Lower leg skin (tissue), 4 donors: ENCODE measurements around the gene TDRD9. TPM values are rescaled to one million over a fixed set of nuclear protein-coding genes. Genes with fewer than 3 reads are reported as not detected.

Source experiments
- DNase-seq, 2 donors: peaks; one replicate each; pipeline ENCODE4 v3.0.0-alpha.2; 2019; ENCODE audit warnings: low spot score in 2 of 2
- H3K4me3 ChIP-seq: fragments of 200-600 bp; sonication (generic); 2 replicates; pipeline ENCODE4 v1.5.1; 2017; ENCODE audit warnings: mild to moderate bottlenecking, low read depth; ENCODE audit not compliant: poor library complexity, severe bottlenecking
- CTCF ChIP-seq, 3 donors: fragments of 450-650 bp; IDR thresholded peaks; one replicate each; pipeline ENCODE4 v1.5.1; 2016; ENCODE audit warnings: antibody characterized with exemption in 3 of 3, mild to moderate bottlenecking in 3 of 3, moderate library complexity in 2 of 3
- POLR2A ChIP-seq, 2 donors: fragments of 450-650 bp; IDR thresholded peaks; one replicate each; pipeline ENCODE4 v1.6.1; 2016 to 2017; ENCODE audit warnings: antibody characterized with exemption in 2 of 2, mild to moderate bottlenecking in 1 of 2, moderate library complexity in 1 of 2
- WGBS, 2 donors: methylation state at CpG; one replicate each; pipeline ENCODE4 v1.1.5; 2018; 5-methylcytosine and 5-hydroxymethylcytosine counted together
- intact Hi-C: fragments of 100-400 bp; cut with DNase I; formaldehyde crosslinking; loops from one replicate; pipeline ENCODE4 v1.15.0; 2023; ENCODE audit warnings: low total_unique reads
- total RNA-seq, 4 donors: library from RNA; depleted of rRNA; stranded (reverse); fragments of >200 nt; gene quantifications; one replicate each; pipeline ENCODE4 v1.1.0, GENCODE V29; 2016

Gene TDRD9
- total RNA-seq, 4 donors from 2014 or later: 0.15 to 0.49 (median 0.16) TPM

DNA sequence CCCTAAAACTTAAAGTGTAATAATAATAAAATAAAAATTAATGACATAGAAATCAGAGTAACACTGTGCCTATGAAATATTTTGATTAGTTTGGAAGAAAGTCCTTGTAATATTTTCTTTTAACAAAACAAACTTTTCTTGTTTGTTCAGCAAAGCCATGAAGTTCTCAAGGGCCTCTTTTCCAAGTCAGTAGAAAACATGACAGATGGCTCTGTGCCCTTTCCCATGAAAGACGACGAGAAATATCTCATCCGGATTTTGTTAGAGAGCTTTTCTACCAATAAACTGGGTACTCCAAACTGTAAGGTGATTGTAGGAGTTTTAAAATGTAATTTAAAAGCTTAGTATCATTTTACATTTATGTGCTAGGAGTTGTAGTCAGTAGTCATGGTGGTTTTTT, 102.7 kb downstream of the TDRD9 start:
- no peak for DNase-seq
- no peak overlapping the region for H3K4me3 ChIP-seq
- intact Hi-C loops: no loop called here
- TF ChIP-seq CTCF (IDR thresholded peaks at IDR 0.05): no peak
- TF ChIP-seq POLR2A (IDR thresholded peaks at IDR 0.05): no peak
- WGBS, 2 donors: 43 to 46% methylated on average over 3 of the region's 3 CpGs

DNA sequence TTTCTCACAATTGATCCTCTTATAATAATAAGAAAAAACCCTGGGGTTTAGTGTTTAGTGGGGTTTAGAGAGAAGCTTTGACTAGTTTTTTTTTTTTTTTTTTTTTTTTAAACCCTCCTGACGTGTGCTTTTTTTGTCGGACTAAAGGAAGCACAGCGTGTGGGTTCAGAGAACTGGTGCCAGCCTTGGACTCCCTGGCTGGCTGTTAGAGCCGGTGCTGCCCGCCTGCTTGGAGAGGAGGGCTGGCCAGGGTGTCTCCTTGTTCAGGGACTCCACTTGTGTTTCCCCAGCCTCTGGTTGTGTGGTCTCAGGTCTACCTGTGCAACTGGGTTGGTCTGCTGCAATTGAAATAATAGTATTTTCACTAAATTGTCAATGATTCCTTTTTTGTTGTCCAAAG, 103.1 kb downstream of the TDRD9 start:
- WGBS, 2 donors: 66 to 67% methylated on average over 5 of the region's 5 CpGs
- TF ChIP-seq POLR2A (IDR thresholded peaks at IDR 0.05): no peak
- TF ChIP-seq CTCF (IDR thresholded peaks at IDR 0.05): no peak
- intact Hi-C loops: no loop called here
- no peak for DNase-seq
- no peak overlapping the region for H3K4me3 ChIP-seq

GRCh38 chr14:104034976-104035699, 106.9 kb downstream of the TDRD9 start:
- intact Hi-C loops: no loop called here
- no peak for DNase-seq
- 55 to 57% methylated on average over 12 of the region's 12 CpGs for WGBS, 2 donors
- TF ChIP-seq CTCF (IDR thresholded peaks at IDR 0.05) (no peak), POLR2A (IDR thresholded peaks at IDR 0.05) (no peak)
- no peak overlapping the region for H3K4me3 ChIP-seq

GRCh38 chr14:104036212-104036611, 108.0 kb downstream of the TDRD9 start:
- no peak for TF ChIP-seq POLR2A (IDR thresholded peaks at IDR 0.05)
- WGBS, 2 donors: 59 to 63% methylated on average over 7 of the region's 7 CpGs
- no peak overlapping the region for H3K4me3 ChIP-seq
- DNase-seq: no peak
- intact Hi-C loops: no loop called here

DNA sequence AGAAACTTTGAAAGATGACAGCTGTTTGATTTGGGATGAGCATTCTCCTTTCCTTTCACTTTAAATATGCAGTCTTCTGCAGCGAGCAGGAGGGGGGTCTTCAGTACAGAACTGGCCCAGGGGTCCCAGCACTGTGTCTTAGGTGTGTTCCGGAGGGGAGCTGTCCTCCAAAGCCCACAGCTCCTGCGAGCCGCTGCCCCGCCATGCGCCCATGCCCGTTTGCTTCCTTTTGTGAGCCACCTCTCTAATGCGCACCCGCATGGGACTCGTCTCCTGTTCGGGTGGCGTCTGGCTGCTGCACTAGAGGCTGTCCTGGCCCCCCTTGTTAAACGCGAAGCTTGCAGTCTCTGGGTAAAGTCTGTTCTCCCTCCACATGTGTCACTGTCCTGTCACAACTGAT, 108.8 kb downstream of the TDRD9 start:
- intact Hi-C loops: no loop called here
- WGBS, 2 donors: 75 to 79% methylated on average over 13 of the region's 14 CpGs
- no peak overlapping the region for H3K4me3 ChIP-seq
- no peak for DNase-seq
- TF ChIP-seq POLR2A (IDR thresholded peaks at IDR 0.05): no peak
- no peak for TF ChIP-seq CTCF (IDR thresholded peaks at IDR 0.05)

DNA sequence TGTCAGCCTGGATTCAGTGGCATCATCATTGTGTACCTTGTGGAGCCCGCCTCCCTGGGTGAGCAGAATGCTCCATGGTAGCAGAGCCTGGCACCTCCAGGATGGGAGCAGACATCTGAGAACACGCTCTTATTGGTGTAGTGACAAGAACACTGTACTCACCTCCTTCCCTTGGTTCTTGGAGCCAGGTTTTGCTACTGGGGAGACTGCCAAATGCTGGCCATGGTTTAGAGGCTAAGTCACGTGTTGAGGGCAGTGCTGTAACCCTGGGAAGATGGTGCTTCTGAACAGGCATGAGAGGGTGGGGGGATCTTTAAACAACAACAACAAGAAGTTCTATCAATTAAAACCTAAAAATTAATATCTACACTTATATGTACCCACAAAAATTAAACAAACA, 109.6 kb downstream of the TDRD9 start:
- no peak overlapping the region for H3K4me3 ChIP-seq
- TF ChIP-seq CTCF (IDR thresholded peaks at IDR 0.05): no peak
- TF ChIP-seq POLR2A (IDR thresholded peaks at IDR 0.05): no peak
- no peak for DNase-seq
- intact Hi-C loops: no loop called here
- 65 to 75% methylated on average over 3 of the region's 3 CpGs for WGBS, 2 donors
